ENCODE measurements around the gene SYNJ1.

GRCh38 chr21:32682696-32683474, 44.9 kb downstream of the SYNJ1 start:
- TF ChIP-seq RBFOX2 (IDR thresholded peaks at IDR 0.05; ENCODE audit: low read depth, low read length) (no peak), MED1 (CRISPR knock-in tag; IDR thresholded peaks at IDR 0.05; ENCODE audit: borderline replicate concordance) (no peak), POLR2A (conservative IDR thresholded peaks at IDR 0.05) (no peak), SREBF2 (CRISPR knock-in tag; IDR thresholded peaks at IDR 0.05) (no peak), MAX (CRISPR knock-in tag; IDR thresholded peaks at IDR 0.05) (no peak), KAT2B (IDR thresholded peaks at IDR 0.05; ENCODE audit: low read depth, low read length) (no peak), ZNF23 (CRISPR knock-in tag; IDR thresholded peaks at IDR 0.05) (no peak), HMG20B (CRISPR knock-in tag; IDR thresholded peaks at IDR 0.05) (no peak), POLR2AphosphoS5 (IDR thresholded peaks at IDR 0.05; ENCODE audit: control insufficient read depth, insufficient read depth, low read depth, low read length) (no peak), ZNF146 (CRISPR knock-in tag; IDR thresholded peaks at IDR 0.05; ENCODE audit: unreplicated experiment) (no peak)
- TF ChIP-seq, protein P1, sequence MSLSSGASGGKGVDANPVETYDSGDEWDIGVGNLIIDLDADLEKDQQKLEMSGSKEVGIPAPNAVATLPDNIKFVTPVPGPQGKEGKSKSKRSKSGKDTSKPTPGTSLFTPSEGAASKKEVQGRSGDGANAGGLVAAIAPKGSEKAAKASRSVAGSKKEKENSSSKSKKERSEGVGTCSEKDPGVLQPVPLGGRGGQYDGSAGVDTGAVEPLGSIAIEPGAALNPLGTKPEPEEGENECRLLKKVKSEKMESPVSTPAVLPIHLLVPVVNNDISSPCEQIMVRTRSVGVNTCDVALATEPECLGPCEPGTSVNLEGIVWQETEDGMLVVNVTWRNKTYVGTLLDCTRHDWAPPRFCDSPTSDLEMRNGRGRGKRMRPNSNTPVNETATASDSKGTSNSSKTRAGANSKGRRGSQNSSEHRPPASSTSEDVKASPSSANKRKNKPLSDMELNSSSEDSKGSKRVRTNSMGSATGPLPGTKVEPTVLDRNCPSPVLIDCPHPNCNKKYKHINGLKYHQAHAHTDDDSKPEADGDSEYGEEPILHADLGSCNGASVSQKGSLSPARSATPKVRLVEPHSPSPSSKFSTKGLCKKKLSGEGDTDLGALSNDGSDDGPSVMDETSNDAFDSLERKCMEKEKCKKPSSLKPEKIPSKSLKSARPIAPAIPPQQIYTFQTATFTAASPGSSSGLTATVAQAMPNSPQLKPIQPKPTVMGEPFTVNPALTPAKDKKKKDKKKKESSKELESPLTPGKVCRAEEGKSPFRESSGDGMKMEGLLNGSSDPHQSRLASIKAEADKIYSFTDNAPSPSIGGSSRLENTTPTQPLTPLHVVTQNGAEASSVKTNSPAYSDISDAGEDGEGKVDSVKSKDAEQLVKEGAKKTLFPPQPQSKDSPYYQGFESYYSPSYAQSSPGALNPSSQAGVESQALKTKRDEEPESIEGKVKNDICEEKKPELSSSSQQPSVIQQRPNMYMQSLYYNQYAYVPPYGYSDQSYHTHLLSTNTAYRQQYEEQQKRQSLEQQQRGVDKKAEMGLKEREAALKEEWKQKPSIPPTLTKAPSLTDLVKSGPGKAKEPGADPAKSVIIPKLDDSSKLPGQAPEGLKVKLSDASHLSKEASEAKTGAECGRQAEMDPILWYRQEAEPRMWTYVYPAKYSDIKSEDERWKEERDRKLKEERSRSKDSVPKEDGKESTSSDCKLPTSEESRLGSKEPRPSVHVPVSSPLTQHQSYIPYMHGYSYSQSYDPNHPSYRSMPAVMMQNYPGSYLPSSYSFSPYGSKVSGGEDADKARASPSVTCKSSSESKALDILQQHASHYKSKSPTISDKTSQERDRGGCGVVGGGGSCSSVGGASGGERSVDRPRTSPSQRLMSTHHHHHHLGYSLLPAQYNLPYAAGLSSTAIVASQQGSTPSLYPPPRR (CRISPR knock-in tag; IDR thresholded peaks at IDR 0.05; ENCODE audit: borderline replicate concordance): no peak

All from K562 (cell line).